ENCODE measurements around the gene RFC2.

- TF ChIP-seq POLR2A (IDR thresholded peaks at IDR 0.05; ENCODE audit: low read length) (no peak), GATA1 (IDR thresholded peaks at IDR 0.05; ENCODE audit: low read depth, low read length) (no peak)
These were observed 56.6 kb downstream of the RFC2 start for GRCh38 chr7:74197449-74198124.

Measured in erythroblast (primary cell).